Stimulated activated CD4-positive, alpha-beta T cell treated with anti-CD3 and anti-CD28 coated beads, TNF-alpha, amount 100 ng/mL, for 1 hour (primary cell): ENCODE measurements around the gene RSF1.

Experiments
- DNase-seq, 3 donors: peaks; one replicate each; pipeline ENCODE4 v3.0.0-alpha.2; 2020; ENCODE audit warnings: low read depth in 3 of 3, low spot score in 1 of 3

Gene RSF1

GRCh38 chr11:77750394-77751156 is 69.9 kb downstream of the RSF1 start:
- DNase-seq = no peak

GRCh38 chr11:77749232-77749631 is 71.3 kb downstream of the RSF1 start:
- DNase-seq = no peak

- DNase-seq = no peak
Measured at GRCh38 chr11:77748266-77748665, 72.3 kb downstream of the RSF1 start.

- no peak for DNase-seq
Measured at GRCh38 chr11:77747381-77747969, 73.0 kb downstream of the RSF1 start.

GRCh38 chr11:77736473-77736872 is 84.0 kb downstream of the RSF1 start:
- no peak for DNase-seq

GRCh38 chr11:77734890-77735289 is 85.6 kb downstream of the RSF1 start:
- no peak for DNase-seq

- DNase-seq = no peak
Measured at GRCh38 chr11:77732143-77732542, 88.4 kb downstream of the RSF1 start.

- no peak for DNase-seq
Measured at GRCh38 chr11:77730789-77731188, 89.7 kb downstream of the RSF1 start.

- no peak for DNase-seq
Measured at GRCh38 chr11:77729063-77729462, 91.5 kb downstream of the RSF1 start.

GRCh38 chr11:77728203-77728786 is 92.2 kb downstream of the RSF1 start:
- DNase-seq = no peak

- no peak for DNase-seq
Measured at GRCh38 chr11:77726524-77726923, 94.0 kb downstream of the RSF1 start.

GRCh38 chr11:77725433-77725832 is 95.1 kb downstream of the RSF1 start:
- no peak for DNase-seq

GRCh38 chr11:77724636-77725035 is 95.9 kb downstream of the RSF1 start:
- no peak for DNase-seq

- DNase-seq = no peak
Measured at GRCh38 chr11:77723024-77723423, 97.5 kb downstream of the RSF1 start.

GRCh38 chr11:77710358-77710757 is 110.2 kb downstream of the RSF1 start:
- no peak for DNase-seq

- no peak for DNase-seq
Measured at GRCh38 chr11:77705876-77706579, 114.5 kb downstream of the RSF1 start.

GRCh38 chr11:77705195-77705875 is 115.2 kb downstream of the RSF1 start:
- DNase-seq = no peak

- no peak for DNase-seq
Measured at GRCh38 chr11:77704029-77704428, 116.5 kb downstream of the RSF1 start.

- no peak for DNase-seq
Measured at GRCh38 chr11:77699425-77699824, 121.1 kb downstream of the RSF1 start.

- no peak for DNase-seq
Measured at GRCh38 chr11:77698896-77699295, 121.6 kb downstream of the RSF1 start.

- no peak for DNase-seq
Measured at GRCh38 chr11:77697865-77698264, 122.7 kb downstream of the RSF1 start.
